HCT116 (cell line): ENCODE results near the gene WSCD1.

Experiments
- CTCF ChIP-seq, 3 experiments: fragments of 200-600 bp in 1 of 3; sonication (generic) in 1 of 3; IDR thresholded peaks in 2 of 3; conservative IDR thresholded peaks in 1 of 3; 2 replicates each; pipeline ENCODE4 v1.5.1; 2012 to 2017; ENCODE audit warnings: low read depth in 2 of 3, low read length in 2 of 3, antibody characterized with exemption in 1 of 3, borderline replicate concordance in 1 of 3, control low read depth in 1 of 3, mild to moderate bottlenecking in 1 of 3, mixed read lengths in 1 of 3, mixed run types in 1 of 3, moderate library complexity in 1 of 3; ENCODE audit not compliant: insufficient read depth in 1 of 3
- POLR2A ChIP-seq: IDR thresholded peaks from 2 replicates; pipeline ENCODE4 v1.7.0; 2011; ENCODE audit warnings: borderline replicate concordance; ENCODE audit not compliant: insufficient read depth, insufficient read length; ENCODE audit errors: extremely low read depth
- POLR2AphosphoS5 ChIP-seq: IDR thresholded peaks from 2 replicates; pipeline ENCODE4 v1.6.1; 2011; ENCODE audit warnings: mild to moderate bottlenecking, low read depth, low read length, moderate library complexity

DNA sequence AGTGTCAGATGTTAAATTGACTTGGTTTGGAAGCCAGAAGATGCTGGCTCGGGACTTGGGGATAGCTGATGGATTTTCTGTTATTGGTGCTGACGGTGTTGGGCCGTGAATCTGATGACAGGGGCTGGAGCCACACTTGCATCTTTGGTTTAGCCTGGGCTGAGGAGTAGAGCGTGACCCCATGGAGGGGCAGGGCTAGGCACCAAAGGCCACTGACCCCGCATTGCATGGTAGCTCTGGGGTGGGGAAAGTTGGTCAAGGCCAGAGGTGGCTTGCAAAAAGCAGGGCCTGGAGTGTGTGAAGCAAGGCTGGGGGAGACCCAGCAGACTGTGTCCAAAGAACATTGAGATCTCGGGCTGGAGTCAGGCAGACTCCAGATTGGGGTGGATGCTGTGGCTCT, 25.3 kb downstream of the WSCD1 start:
- TF ChIP-seq POLR2A, result no peak
- TF ChIP-seq CTCF (IDR thresholded peaks at IDR 0.05 in 2 of 3, conservative IDR thresholded peaks at IDR 0.05 in 1 of 3; ENCODE audit: borderline replicate concordance in 1 of 3, insufficient read depth in 1 of 3, low read depth in 2 of 3, low read length in 2 of 3), result no peak
- no peak for TF ChIP-seq POLR2AphosphoS5
